PC-3 (cell line): ENCODE data around the gene BACH1. TPM values are rescaled to one million over a fixed set of nuclear protein-coding genes. Genes with fewer than 3 reads are reported as not detected.
A peak's percentile ranks its signal among the peaks of the same experiment; 100 is the strongest.

Experiments used
- ATAC-seq: fragments of 200-7000 bp; cut with Tn5 transposase; 2 replicates; pipeline ENCODE4 v1.9.1; 2020; ENCODE audit warnings: mild to moderate bottlenecking, moderate library complexity
- BruUV-seq: library from RNA; stranded (reverse); fragments of 400-500 nt; replicated peaks from 2 replicates; lab custom pipeline; 2021; lab: Mats Ljungman, UMichigan
- CTCF ChIA-PET: fragments of 300-600 bp; sonication (Branson Sonifier 250); formaldehyde crosslinking; loops from one replicate; lab custom pipeline; 2022; ENCODE audit warnings: antibody characterized with exemption; lab: Charles Lee
- POLR2A ChIA-PET: fragments of 300-600 bp; sonication (Branson Sonifier 250); formaldehyde crosslinking; loops from one replicate; lab custom pipeline; 2022; ENCODE audit warnings: antibody characterized with exemption; ENCODE audit not compliant: unreplicated experiment; lab: Charles Lee
- DNase-seq: peaks from one replicate; pipeline ENCODE4 v3.0.0-alpha.2; 2015
- H2AFZ ChIP-seq: fragments of 300-600 bp; sonication (generic); 2 replicates; pipeline ENCODE4 v1.6.0; 2016; ENCODE audit warnings: antibody characterized with exemption, low read length
- H3F3A ChIP-seq: fragments of 300-600 bp; sonication (generic); one replicate; pipeline ENCODE4 v1.6.0; 2017; ENCODE audit warnings: antibody characterized with exemption, low read length, control low read depth, mild to moderate bottlenecking; ENCODE audit not compliant: unreplicated experiment
- H3K27ac ChIP-seq: fragments of 300-600 bp; sonication (generic); 2 replicates; pipeline ENCODE4 v1.5.1; 2016; ENCODE audit warnings: mild to moderate bottlenecking, low read length
- H3K27me3 ChIP-seq: fragments of 300-600 bp; sonication (generic); 2 replicates; pipeline ENCODE4 v1.6.1; 2016; ENCODE audit warnings: low read length, mixed read lengths
- H3K36me3 ChIP-seq: fragments of 300-600 bp; sonication (generic); 2 replicates; pipeline ENCODE4 v1.6.1; 2016; ENCODE audit warnings: low read depth, mixed run types, low read length, mixed read lengths
- H3K4me1 ChIP-seq: fragments of 300-600 bp; sonication (generic); 2 replicates; pipeline ENCODE4 v1.5.1; 2016; ENCODE audit warnings: low read length; ENCODE audit not compliant: insufficient read depth
- H3K4me2 ChIP-seq: fragments of 300-600 bp; sonication (generic); 2 replicates; pipeline ENCODE4 v1.6.0; 2016; ENCODE audit warnings: low read length
- H3K4me3 ChIP-seq: fragments of 300-600 bp; sonication (generic); 2 replicates; pipeline ENCODE4 v1.5.1; 2016; ENCODE audit warnings: mild to moderate bottlenecking, low read length, mixed read lengths
- H3K79me2 ChIP-seq: fragments of 300-600 bp; sonication (generic); 2 replicates; pipeline ENCODE4 v1.6.1; 2017; ENCODE audit warnings: low read length, mixed read lengths
- H3K9ac ChIP-seq: fragments of 300-600 bp; sonication (generic); 2 replicates; pipeline ENCODE4 v1.6.0; 2016; ENCODE audit warnings: mild to moderate bottlenecking, low read length
- H3K9me2 ChIP-seq: fragments of 300-600 bp; sonication (generic); replicated peaks from 2 replicates; pipeline ENCODE4 v1.6.1; 2016; ENCODE audit warnings: mixed run types, low read length, mixed read lengths
- H3K9me3 ChIP-seq: fragments of 300-600 bp; sonication (generic); 2 replicates; pipeline ENCODE4 v1.6.1; 2016; ENCODE audit warnings: low read length, mixed read lengths
- H4K20me1 ChIP-seq: fragments of 300-600 bp; sonication (generic); 2 replicates; pipeline ENCODE4 v1.6.1; 2016; ENCODE audit warnings: low read length, mixed read lengths
- EZH2 ChIP-seq: fragments of 300-600 bp; sonication (generic); IDR thresholded peaks from one replicate; pipeline ENCODE4 v1.6.1; 2017; ENCODE audit warnings: antibody characterized with exemption, mild to moderate bottlenecking, low read length; ENCODE audit not compliant: unreplicated experiment
- EZH2phosphoT487 ChIP-seq: fragments of 300-600 bp; sonication (generic); IDR thresholded peaks from 2 replicates; pipeline ENCODE4 v1.6.1; 2018; ENCODE audit warnings: mild to moderate bottlenecking, antibody characterized with exemption, low read length, borderline replicate concordance
- intact Hi-C: fragments of 100-400 bp; cut with micrococcal nuclease; formaldehyde crosslinking; loops from 2 replicates; pipeline ENCODE4 v1.9.0; 2023
- total RNA-seq: library from RNA; depleted of rRNA; stranded (reverse); fragments of >200 nt; gene quantifications from 2 replicates; pipeline ENCODE4 v1.2.3, GENCODE V29; 2014
- TF ChIP-seq, protein P1 (sequence below): fragments of 300-600 bp; sonication (generic); conservative IDR thresholded peaks from 2 replicates; pipeline ENCODE4 v1.5.1; 2017; ENCODE audit warnings: antibody characterized with exemption, low read depth, mild to moderate bottlenecking, low read length

BACH1 gene
- total RNA-seq, 1 experiment from 2014 or later: 17.2 TPM

DNA sequence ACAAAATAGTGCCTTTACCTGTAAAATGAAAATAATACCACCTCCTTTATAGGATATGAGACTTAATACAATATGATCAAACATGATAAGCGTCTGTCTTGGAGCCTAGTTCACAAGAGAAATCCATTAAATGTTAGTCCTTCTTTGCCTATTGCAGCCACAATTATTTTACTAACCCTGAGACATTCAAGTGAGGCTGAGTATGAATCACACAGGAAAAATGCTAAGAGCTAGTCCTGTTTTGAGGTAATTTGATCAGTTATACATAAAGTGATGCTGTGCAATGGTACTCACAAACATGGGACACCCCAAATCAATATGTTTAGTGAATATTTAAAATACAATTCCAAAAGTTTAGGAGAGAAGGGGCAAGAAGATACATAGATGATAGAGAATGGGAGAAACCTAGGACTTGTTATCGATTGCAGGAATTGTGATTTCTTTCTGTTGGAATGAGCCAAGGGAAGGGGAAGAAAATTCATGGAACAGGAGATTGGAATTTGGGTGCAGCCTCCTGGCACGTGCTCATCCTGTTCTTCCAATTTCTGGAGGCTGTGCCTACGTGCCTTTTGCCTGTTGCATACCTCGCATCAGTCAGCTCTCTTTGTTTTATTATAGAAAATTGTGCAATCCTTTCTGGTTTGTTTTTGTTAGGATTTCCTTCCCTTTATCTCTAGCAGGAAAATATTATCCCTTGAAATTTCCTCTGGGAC, 39.9 kb upstream of the BACH1 start:
- peak; percentile 89 for DNase-seq
- H2AFZ ChIP-seq: peak overlapping the region; percentile 23; the same call in 1 of the 2 replicates
- no peaks in the 10 kb centered on the region for H3K9me2 ChIP-seq
- H3K9ac ChIP-seq: no peak overlapping the region
- ChIA-PET CTCF (interaction anchor here (0.6 kb wide), 1 partner anchor 22 kb away, joined by 3 read pairs; no protein-coding TSS in a partner anchor), POLR2A (interaction anchor here (0.6 to 0.7 kb wide), 2 partner anchors 16 to 54 kb away, joined by 4 to 5 read pairs; no protein-coding TSS in a partner anchor)
- peaks cover 7% of the 10 kb centered on the region for H3K9me3 ChIP-seq
- ATAC-seq: peak; percentile 81
- no peaks in the 10 kb centered on the region for H4K20me1 ChIP-seq
- no peaks in the 10 kb centered on the region for H3K79me2 ChIP-seq
- H3K4me2 ChIP-seq: peak overlapping the region; percentile 73
- peak overlapping the region; percentile 34; the same call in 1 of the 2 replicates for H3K4me3 ChIP-seq
- H3K4me1 ChIP-seq: peaks cover 53% of the 10 kb centered on the region
- BruUV-seq: TSS peak; percentile 55
- H3K36me3 ChIP-seq: peaks cover 3% of the 10 kb centered on the region; the same call in 1 of the 2 replicates
- intact Hi-C loops: loop anchor here (2.0 to 5.0 kb wide), 4 partner anchors 40 to 94 kb away; partner anchors contain the start of gene BACH1
- peaks cover 9% of the 10 kb centered on the region for H3F3A ChIP-seq
- TF ChIP-seq EZH2phosphoT487: no peak
- H3K27me3 ChIP-seq: no peaks in the 10 kb centered on the region
- H3K27ac ChIP-seq: peak overlapping the region; percentile 55

DNA sequence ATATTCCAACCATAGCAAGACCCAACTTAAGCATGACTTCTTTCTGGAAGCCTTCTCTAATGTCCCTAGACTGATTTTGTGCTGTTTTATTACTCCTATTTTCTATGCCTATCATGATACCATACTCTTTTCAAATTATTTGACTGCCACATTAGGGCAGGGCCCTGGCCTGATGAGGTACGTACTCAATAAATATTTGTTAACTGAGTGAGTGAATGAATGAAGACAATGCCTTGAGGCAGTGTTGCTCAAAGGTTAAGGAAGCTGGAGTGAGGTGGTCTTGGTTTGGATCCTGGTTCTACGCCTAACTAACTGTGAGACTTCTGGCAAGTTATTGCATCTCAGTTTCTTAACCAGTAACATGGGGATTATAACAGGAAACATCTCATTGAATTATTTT, 38.3 kb upstream of the BACH1 start:
- no peaks in the 10 kb centered on the region for H3K79me2 ChIP-seq
- no peak overlapping the region for H2AFZ ChIP-seq
- peaks cover 9% of the 10 kb centered on the region for H3F3A ChIP-seq
- DNase-seq (peak; percentile 53), ATAC-seq (no peak)
- no TSS peak for BruUV-seq
- H3K4me1 ChIP-seq: peaks cover 53% of the 10 kb centered on the region
- H3K9me3 ChIP-seq: no peaks in the 10 kb centered on the region
- no peak overlapping the region for H3K4me3 ChIP-seq
- H3K9me2 ChIP-seq: no peaks in the 10 kb centered on the region
- H3K9ac ChIP-seq: no peak overlapping the region
- H3K27me3 ChIP-seq: no peaks in the 10 kb centered on the region
- intact Hi-C loops: no loop called here
- no peaks in the 10 kb centered on the region for H3K36me3 ChIP-seq
- CTCF ChIA-PET: no interaction called here
- no peak overlapping the region for H3K27ac ChIP-seq
- no peaks in the 10 kb centered on the region for H4K20me1 ChIP-seq
- H3K4me2 ChIP-seq: peak overlapping the region; percentile 13; the same call in 1 of the 2 replicates
- POLR2A ChIA-PET: no interaction called here
- no peak for TF ChIP-seq EZH2
- TF ChIP-seq, protein P1, sequence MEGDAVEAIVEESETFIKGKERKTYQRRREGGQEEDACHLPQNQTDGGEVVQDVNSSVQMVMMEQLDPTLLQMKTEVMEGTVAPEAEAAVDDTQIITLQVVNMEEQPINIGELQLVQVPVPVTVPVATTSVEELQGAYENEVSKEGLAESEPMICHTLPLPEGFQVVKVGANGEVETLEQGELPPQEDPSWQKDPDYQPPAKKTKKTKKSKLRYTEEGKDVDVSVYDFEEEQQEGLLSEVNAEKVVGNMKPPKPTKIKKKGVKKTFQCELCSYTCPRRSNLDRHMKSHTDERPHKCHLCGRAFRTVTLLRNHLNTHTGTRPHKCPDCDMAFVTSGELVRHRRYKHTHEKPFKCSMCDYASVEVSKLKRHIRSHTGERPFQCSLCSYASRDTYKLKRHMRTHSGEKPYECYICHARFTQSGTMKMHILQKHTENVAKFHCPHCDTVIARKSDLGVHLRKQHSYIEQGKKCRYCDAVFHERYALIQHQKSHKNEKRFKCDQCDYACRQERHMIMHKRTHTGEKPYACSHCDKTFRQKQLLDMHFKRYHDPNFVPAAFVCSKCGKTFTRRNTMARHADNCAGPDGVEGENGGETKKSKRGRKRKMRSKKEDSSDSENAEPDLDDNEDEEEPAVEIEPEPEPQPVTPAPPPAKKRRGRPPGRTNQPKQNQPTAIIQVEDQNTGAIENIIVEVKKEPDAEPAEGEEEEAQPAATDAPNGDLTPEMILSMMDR: no peak
- TF ChIP-seq EZH2phosphoT487: no peak

DNA sequence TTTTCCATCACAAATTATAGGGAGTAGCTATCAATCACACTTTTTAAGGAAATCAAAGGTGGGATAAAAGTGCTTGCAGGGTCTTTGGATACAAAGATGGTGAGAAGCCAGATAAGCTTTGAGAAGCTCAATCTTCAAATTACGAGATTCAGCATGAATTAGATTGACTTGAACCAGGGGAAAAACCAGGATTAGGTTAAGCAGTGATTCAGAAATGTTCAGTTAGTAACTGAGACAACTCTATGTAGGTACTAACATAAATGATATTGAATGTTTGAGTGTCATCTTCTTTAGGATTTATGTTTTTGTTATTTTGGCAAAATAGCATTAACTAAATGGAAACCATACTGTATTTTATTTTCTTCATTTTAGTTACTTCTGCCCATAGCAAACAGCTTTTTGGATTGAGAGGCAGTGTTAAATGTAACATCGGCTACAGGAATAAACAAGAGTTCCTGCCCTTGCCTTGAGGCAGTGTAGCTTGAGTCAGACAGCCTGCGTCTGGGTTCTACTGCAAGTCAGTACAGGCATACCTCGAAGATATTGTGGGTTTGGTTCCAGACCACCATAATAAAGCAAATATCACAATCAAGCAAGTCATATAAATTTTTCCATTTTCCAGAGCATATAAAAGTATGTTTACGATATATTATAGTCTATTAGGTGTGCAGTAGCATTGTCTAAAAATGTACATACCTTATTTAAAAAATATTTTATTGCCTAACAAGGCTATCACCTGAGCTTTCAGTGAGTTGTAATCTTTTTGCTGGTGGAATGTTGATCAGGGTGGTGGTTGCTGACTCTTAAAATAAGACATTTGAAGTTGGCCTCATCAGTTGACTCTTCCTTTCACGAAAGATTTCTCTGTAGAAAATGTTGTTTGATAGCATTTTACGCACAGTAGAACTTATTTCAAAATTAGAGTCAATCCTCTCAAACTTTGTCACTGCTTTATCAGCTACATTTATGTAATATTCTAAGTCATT, 36.9 kb upstream of the BACH1 start:
- Histone ChIP-seq H3F3A (peaks cover 9% of the 10 kb centered on the region), H4K20me1 (no peaks in the 10 kb centered on the region), H3K27me3 (no peaks in the 10 kb centered on the region), H3K9me2 (no peaks in the 10 kb centered on the region), H3K9ac (no peak overlapping the region), H3K36me3 (no peaks in the 10 kb centered on the region), H2AFZ (no peak overlapping the region), H3K4me2 (0 out of 2 replicates have a peak overlapping the region, but pooled peaks have one; percentile 0), H3K9me3 (no peaks in the 10 kb centered on the region), H3K4me3 (no peak overlapping the region), H3K27ac (no peak overlapping the region), H3K79me2 (no peaks in the 10 kb centered on the region), H3K4me1 (peaks cover 40% of the 10 kb centered on the region)
- intact Hi-C loops: no loop called here
- peak; percentile 57 for DNase-seq
- ChIA-PET CTCF (interaction anchor here (0.6 kb wide), 1 partner anchor 97 kb away, joined by 3 read pairs; no protein-coding TSS in a partner anchor), POLR2A (no interaction called here)
- TF ChIP-seq, protein P1: no peak
- TF ChIP-seq EZH2 (no peak), EZH2phosphoT487 (no peak)
- ATAC-seq: peak; percentile 36
- BruUV-seq: no TSS peak
